HepG2 (cell line): ENCODE results near the gene MAN1B1. TPM values are rescaled to one million over a fixed set of nuclear protein-coding genes. Genes with fewer than 3 reads are reported as not detected.

Source experiments
- ATAC-seq: fragments of 200-7000 bp; cut with Tn5 transposase; 3 replicates; pipeline ENCODE4 v1.9.1; 2020; ENCODE audit warnings: mild to moderate bottlenecking, moderate library complexity
- BruUV-seq: library from RNA; stranded (reverse); fragments of 400-500 nt; replicated peaks from 2 replicates; lab custom pipeline; 2021; lab: Mats Ljungman, UMichigan
- CTCF ChIA-PET: fragments of 300-600 bp; formaldehyde crosslinking; extraction: SDS; loops from one replicate; lab custom pipeline; 2021; ENCODE audit warnings: low total read pairs, inconsistent platforms, low intra/inter-chr PET ratio; lab: Yijun Ruan, JAX
- POLR2A ChIA-PET: fragments of 350-600 bp; sonication (Branson Sonifier 250); formaldehyde crosslinking; loops from one replicate; lab custom pipeline; 2020; ENCODE audit warnings: antibody characterized with exemption, inconsistent platforms; lab: Yijun Ruan, JAX
- DNase-seq: peaks from one replicate; pipeline ENCODE4 v3.0.0-alpha.2; 2015; ENCODE audit warnings: low spot score
- FAIRE-seq: peaks from 3 replicates; lab custom pipeline; 2011; peaks lifted over from hg19 to GRCh38; lab: Jason Lieb, UNC
- H2AFZ ChIP-seq: one replicate; pipeline ENCODE4 v1.6.1; 2011; ENCODE audit warnings: low read length, inconsistent platforms
- H3K27ac ChIP-seq: fragments of 300-600 bp; 3 replicates; pipeline ENCODE4 v1.8.0; 2011; ENCODE audit warnings: mixed run types, mild to moderate bottlenecking, mixed read lengths, low read length, inconsistent platforms; ENCODE audit not compliant: insufficient read depth; ENCODE audit errors: extremely low read length
- H3K27me3 ChIP-seq, 2 experiments: fragments of 200-600 bp in 1 of 2; 2 replicates in 1 of 2; 3 replicates in 1 of 2; pipeline versions ENCODE4 v1.6.0 to v1.8.0; 2011; ENCODE audit warnings: low read length in 2 of 2, mild to moderate bottlenecking in 2 of 2, moderate library complexity in 2 of 2, inconsistent platforms in 1 of 2; ENCODE audit not compliant: insufficient read depth in 2 of 2, control insufficient read depth in 1 of 2
- H3K36me3 ChIP-seq, 2 experiments: fragments of 200-600 bp in 1 of 2; replicated peaks in 1 of 2; 2 replicates in 1 of 2; 3 replicates in 1 of 2; pipeline versions ENCODE4 v1.5.1 to v1.8.0; 2011; ENCODE audit warnings: low read length in 2 of 2, inconsistent platforms in 1 of 2; ENCODE audit not compliant: insufficient read depth in 2 of 2, control insufficient read depth in 1 of 2
- H3K4me1 ChIP-seq: 2 replicates; pipeline ENCODE4 v1.5.1; 2012; ENCODE audit warnings: low read length, inconsistent platforms; ENCODE audit not compliant: insufficient read depth
- H3K4me2 ChIP-seq: 2 replicates; pipeline ENCODE4 v1.6.0; 2011; ENCODE audit warnings: low read depth, low read length, inconsistent platforms
- H3K4me3 ChIP-seq, 3 experiments: fragments of 200-600 bp in 1 of 3; sonication (generic), shearing (Covaris generic) in 1 of 3; replicated peaks in 1 of 3; 2 replicates each; pipeline ENCODE4 v1.5.1; 2011 to 2016; ENCODE audit warnings: low read length in 3 of 3, inconsistent platforms in 2 of 3, low read depth in 2 of 3, mild to moderate bottlenecking in 2 of 3, control low read depth in 1 of 3, mixed read lengths in 1 of 3; ENCODE audit not compliant: insufficient read depth in 1 of 3
- H3K79me2 ChIP-seq: one replicate; pipeline ENCODE4 v1.6.1; 2011; ENCODE audit warnings: low read length, inconsistent platforms; ENCODE audit not compliant: insufficient read depth
- H3K9ac ChIP-seq: 2 replicates; pipeline ENCODE4 v1.6.0; 2011; ENCODE audit warnings: mild to moderate bottlenecking, low read depth, low read length, inconsistent platforms; ENCODE audit not compliant: insufficient read depth
- H3K9me3 ChIP-seq: 2 replicates; pipeline ENCODE4 v1.5.1; 2012; ENCODE audit warnings: mild to moderate bottlenecking, low read length
- H4K20me1 ChIP-seq: 2 replicates; pipeline ENCODE4 v1.6.0; 2011; ENCODE audit warnings: inconsistent platforms, mild to moderate bottlenecking, low read length, moderate library complexity; ENCODE audit not compliant: insufficient read depth
- GLI4 ChIP-seq: sonication (generic); formaldehyde crosslinking; IDR thresholded peaks from 2 replicates; pipeline ENCODE4 v1.5.1; 2020; ENCODE audit warnings: missing genetic modification reagents, mild to moderate bottlenecking, moderate library complexity, borderline replicate concordance
- MTA1 ChIP-seq: sonication (generic); formaldehyde crosslinking; IDR thresholded peaks from 2 replicates; pipeline ENCODE4 v1.4.0; 2020; ENCODE audit warnings: missing genetic modification reagents, mild to moderate bottlenecking, borderline replicate concordance
- SP1 ChIP-seq, 2 experiments: fragments of 450-650 bp in 1 of 2; sonication (generic) in 1 of 2; formaldehyde crosslinking in 1 of 2; IDR thresholded peaks; 2 replicates each; pipeline versions ENCODE4 v1.4.0 to v1.6.1; 2016 to 2020; ENCODE audit warnings: missing genetic modification reagents in 1 of 2
- WGBS: methylation state at CpG from one replicate; pipeline ENCODE4 v1.1.6; 2017; ENCODE audit warnings: low lambda C conversion rate; 5-methylcytosine and 5-hydroxymethylcytosine counted together
- in situ Hi-C: cut with HindIII; loops from 2 replicates; pipeline ENCODE4 v1.10.0; 2017; ENCODE audit warnings: low pct_unique_long_range_greater_than_20kb; ENCODE audit not compliant: extremely low pct_ligation_motif_present
- intact Hi-C: fragments of 100-400 bp; cut with micrococcal nuclease; formaldehyde crosslinking; loops from one replicate; pipeline ENCODE4 v1.10.0; 2022; ENCODE audit not compliant: unreplicated experiment
- polyA plus RNA-seq, 8 experiments: library from polyadenylated mRNA; depleted of rRNA in 3 of 8; stranded (reverse) in 7 of 8; unstranded in 1 of 8; fragments of >200 nt; fragmentation: Illumina TruSeq in 4 of 8; extraction: Trizol in 4 of 8; gene quantifications; 2 replicates each; pipeline versions ENCODE4 v1.2.1 to v1.2.3, GENCODE V29; 2011 to 2016; ENCODE audit warnings: low read depth in 4 of 8, missing spikeins in 1 of 8, mixed read lengths in 1 of 8; ENCODE audit not compliant: insufficient read depth in 1 of 8
- total RNA-seq, 5 experiments: library from RNA; depleted of rRNA; stranded (reverse); fragments of >200 nt; fragmentation: Illumina TruSeq; extraction: Trizol; gene quantifications; 2 replicates each; pipeline ENCODE4 v1.2.3, GENCODE V29; 2016; ENCODE audit warnings: low read depth in 1 of 5
- TF ChIP-seq, protein P1 (sequence below): sonication (generic); formaldehyde crosslinking; IDR thresholded peaks from 2 replicates; pipeline ENCODE4 v1.4.0; 2020; ENCODE audit warnings: missing genetic modification reagents, borderline replicate concordance

Gene MAN1B1
- total and polyA plus RNA-seq, 2 of the 13 experiments (the other 11 are each of a cell fraction or from before 2014, with no cell fraction given), result 48.9 to 59.5 TPM

DNA sequence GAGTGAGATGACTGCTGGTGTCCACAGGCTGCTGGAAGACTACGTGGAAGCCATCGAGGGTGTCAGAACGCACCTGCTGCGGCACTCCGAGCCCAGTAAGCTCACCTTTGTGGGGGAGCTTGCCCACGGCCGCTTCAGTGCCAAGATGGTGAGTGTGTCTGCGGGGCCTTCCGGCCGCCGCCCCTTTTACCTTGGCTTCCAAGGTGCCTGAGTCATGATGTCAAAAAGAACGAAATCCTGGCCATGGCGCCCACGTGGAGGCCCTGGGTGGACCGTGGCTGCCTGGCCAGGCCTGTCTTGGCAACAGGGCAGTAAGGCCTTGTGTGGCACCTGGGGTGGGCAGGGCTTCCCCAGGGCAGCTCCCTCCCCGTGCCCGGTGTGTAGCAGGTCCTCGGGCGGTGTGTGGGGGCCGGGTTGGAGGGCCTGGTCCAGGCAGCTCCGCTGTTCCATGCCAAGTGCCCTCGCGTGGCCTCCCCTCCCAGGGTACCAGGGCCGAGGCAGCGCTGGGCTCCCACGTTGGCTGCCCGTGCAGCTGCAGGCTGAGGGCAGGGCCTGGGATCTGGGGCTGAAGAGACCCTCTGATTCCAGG lies 20.0 kb downstream of the MAN1B1 start:
- H3K4me1 ChIP-seq, result peaks cover 21% of the 10 kb centered on the region
- ATAC-seq (no peak), FAIRE-seq (no peak), DNase-seq (no peak)
- H3K4me2 ChIP-seq, result no peak overlapping the region
- H3K27me3 ChIP-seq, result no peaks in the 10 kb centered on the region
- H3K4me3 ChIP-seq, result no peak overlapping the region
- intact Hi-C loops, result no loop called here
- H3K36me3 ChIP-seq, result peaks cover 28 to 43% of the 10 kb centered on the region in 2 experiments
- in situ Hi-C loops, result no loop called here
- H3K9me3 ChIP-seq, result no peaks in the 10 kb centered on the region
- WGBS, result 100% methylated on average over 2 of the region's 27 CpGs
- no peaks in the 10 kb centered on the region for H3K79me2 ChIP-seq
- no peaks in the 10 kb centered on the region for H4K20me1 ChIP-seq
- CTCF ChIA-PET, result no interaction called here
- H3K9ac ChIP-seq, result no peak overlapping the region
- POLR2A ChIA-PET, result interaction anchor here (1.1 kb wide), 1 partner anchor 20 kb away, joined by 4 read pairs; the partner anchor contains the start of gene MAN1B1
- H3K27ac ChIP-seq, result no peak overlapping the region
- H2AFZ ChIP-seq, result no peak overlapping the region
- TF ChIP-seq GLI4 (no peak), SP1 (IDR thresholded peaks at IDR 0.05) (no peak), SP1 (CRISPR knock-in tag; IDR thresholded peaks at IDR 0.05) (no peak), MTA1 (CRISPR knock-in tag) (0 out of 2 replicates have a peak, but pooled peaks have one; percentile 2)
- TF ChIP-seq, protein P1, sequence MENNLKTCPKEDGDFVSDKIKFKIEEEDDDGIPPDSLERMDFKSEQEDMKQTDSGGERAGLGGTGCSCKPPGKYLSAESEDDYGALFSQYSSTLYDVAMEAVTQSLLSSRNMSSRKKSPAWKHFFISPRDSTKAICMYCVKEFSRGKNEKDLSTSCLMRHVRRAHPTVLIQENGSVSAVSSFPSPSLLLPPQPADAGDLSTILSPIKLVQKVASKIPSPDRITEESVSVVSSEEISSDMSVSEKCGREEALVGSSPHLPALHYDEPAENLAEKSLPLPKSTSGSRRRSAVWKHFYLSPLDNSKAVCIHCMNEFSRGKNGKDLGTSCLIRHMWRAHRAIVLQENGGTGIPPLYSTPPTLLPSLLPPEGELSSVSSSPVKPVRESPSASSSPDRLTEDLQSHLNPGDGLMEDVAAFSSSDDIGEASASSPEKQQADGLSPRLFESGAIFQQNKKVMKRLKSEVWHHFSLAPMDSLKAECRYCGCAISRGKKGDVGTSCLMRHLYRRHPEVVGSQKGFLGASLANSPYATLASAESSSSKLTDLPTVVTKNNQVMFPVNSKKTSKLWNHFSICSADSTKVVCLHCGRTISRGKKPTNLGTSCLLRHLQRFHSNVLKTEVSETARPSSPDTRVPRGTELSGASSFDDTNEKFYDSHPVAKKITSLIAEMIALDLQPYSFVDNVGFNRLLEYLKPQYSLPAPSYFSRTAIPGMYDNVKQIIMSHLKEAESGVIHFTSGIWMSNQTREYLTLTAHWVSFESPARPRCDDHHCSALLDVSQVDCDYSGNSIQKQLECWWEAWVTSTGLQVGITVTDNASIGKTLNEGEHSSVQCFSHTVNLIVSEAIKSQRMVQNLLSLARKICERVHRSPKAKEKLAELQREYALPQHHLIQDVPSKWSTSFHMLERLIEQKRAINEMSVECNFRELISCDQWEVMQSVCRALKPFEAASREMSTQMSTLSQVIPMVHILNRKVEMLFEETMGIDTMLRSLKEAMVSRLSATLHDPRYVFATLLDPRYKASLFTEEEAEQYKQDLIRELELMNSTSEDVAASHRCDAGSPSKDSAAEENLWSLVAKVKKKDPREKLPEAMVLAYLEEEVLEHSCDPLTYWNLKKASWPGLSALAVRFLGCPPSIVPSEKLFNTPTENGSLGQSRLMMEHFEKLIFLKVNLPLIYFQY, result no peak
- no TSS peak for BruUV-seq
